COLO829 (cell line): ENCODE data around the gene ITPK1.

ENCODE experiments used
- DNase-seq: peaks from one replicate; pipeline ENCODE4 v3.0.0; 2012; ENCODE audit warnings: low spot score

ITPK1 gene

DNA sequence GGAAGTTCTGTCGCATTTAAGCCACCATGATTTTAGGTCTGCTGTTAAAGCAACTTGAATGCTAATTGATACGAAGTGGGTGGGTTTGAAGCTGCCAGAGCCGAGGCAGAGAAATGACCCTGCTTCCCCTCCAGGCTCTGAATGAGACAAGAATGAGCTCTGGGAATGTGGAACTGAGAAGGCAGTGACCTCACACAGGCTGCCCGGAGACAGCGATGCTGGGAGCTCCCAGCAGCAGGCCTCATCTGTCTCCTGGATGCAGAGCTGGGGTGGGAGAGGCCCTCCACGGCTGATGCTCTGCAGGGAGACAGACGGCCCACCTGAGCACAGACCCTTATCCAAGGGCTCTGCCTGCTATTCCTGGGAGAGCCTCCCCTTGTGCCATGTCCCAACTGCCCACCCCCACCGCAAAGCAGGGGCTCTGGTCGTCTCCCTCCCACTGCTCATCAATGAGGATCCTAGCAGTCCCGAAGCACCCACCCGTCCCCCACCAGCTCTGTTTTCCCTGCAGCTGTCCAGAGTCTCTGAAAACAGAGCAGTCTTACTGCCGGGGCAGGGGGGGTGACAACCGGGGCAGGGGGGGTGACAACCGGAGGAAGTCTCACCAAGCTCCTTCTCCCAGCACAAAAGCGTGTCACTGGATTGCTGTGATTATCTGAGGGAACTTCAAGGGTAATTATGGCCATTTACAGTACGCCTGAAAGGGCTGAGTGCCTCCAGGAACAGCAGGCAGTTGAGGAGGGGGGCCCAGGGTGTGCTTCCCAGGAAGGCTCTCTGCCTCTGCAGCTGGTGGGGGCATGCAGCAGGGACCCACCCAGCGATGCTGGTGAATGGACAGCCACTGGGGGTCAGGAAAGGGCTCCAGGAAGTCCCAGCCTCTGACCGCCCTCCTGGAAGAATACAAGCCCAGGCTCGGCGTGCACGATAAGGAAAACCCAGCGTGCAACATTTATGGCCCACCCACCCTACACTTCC lies 125.0 kb downstream of the ITPK1 start:
- no peak for DNase-seq

DNA sequence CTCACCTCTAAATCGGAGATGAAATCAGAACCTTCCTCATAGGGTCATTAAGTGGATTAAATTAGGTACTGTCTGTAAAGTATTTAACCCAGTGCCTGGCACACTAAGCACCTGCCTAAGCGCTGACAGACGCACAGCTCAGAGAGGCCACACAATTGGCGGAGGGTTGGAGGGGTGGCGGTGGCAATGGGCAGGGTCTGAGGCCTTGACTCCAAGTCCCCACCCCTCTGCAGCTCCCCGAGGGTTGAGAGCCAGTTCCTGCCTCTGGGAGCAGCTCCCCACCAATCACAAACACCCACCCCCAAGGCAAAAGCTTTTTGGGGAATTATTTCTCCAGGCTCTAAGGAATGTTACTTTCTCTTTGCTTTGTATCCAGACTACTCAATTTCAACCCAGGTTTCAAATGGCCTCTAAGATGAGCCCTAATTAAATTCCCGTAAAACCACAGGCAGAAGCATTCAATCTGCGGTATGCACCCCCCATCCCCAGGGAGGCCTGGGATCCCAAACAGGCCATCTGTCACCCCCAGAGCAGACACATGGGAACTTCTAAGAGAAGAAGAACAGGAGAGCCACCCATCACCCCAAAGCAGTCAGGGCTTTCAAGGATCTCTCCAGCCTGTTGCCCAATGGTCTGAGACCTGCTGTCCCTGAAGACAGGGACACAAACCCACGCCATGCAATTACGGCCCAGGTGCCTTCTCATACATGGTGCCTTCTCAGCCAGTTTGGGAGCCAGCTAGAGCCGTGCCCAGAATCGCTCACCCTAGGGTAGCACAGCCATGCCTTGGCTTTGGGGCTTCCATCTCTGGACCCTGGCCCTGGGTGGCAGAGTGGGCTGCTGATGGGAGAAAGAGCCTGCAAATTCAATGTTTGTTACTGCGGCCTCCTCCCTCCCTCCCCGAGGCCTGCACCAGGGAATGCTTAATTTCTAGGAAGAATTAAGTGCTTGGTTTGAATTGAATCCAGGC lies 126.7 kb downstream of the ITPK1 start:
- no peak for DNase-seq

DNA sequence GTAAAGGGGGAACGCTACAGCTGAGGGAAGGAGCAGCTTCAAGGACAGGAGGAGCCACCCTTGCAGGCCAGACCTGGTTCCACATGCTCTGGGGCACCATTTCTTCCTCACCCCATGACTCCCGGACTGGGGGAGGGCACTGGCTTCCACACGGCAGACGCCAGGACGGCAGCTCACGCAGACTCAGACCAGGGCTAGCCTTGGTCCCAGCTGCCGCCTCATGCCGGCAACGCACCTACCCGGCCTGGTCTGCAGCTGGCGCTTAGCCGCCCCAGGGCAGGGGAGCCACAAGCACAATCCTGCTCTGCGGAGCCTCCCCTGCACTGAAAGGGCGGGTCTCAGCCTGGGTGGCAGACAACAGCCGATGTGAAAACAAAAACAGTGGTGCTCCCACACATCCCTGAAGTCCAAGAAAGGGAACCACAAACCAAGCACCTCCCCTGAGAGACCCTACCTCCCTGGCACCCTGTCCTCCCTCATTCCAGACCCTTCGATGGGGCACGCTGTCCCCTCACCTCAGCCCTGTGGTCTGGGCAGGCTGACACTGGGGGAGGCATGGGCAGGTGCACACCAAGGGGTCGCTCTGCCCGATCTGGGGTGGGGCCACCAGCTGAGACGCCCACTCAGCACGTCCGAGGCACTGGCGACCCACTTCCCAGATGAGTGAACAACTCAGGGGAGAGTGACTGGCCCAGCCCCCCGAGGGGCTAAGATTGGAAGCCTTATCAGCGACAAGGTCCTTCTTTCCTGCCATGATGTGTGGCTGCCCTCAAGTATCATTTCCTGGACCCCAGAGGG lies 127.8 kb downstream of the ITPK1 start:
- DNase-seq, result no peak

DNA sequence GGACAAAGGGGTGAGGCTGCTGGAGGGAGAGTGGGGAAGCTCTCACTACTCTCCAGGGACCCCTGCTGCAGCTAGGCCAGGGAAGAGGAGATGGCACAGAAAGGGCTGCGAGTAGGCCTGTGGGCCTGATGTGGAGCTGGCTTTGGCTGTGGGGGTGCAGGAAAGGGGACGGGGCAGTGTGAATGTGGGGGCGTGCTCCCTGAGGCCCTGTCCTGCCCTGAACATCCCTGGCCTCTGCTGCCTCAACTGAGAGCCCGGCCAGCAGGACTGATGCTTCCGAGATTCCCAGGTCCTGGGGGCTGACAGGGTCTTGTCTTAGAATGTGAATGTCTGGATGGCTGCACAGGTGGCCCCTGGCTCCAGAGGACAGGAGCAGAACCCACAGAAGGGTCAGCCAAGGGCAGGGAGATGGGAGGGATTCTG lies 128.6 kb downstream of the ITPK1 start:
- no peak for DNase-seq

DNA sequence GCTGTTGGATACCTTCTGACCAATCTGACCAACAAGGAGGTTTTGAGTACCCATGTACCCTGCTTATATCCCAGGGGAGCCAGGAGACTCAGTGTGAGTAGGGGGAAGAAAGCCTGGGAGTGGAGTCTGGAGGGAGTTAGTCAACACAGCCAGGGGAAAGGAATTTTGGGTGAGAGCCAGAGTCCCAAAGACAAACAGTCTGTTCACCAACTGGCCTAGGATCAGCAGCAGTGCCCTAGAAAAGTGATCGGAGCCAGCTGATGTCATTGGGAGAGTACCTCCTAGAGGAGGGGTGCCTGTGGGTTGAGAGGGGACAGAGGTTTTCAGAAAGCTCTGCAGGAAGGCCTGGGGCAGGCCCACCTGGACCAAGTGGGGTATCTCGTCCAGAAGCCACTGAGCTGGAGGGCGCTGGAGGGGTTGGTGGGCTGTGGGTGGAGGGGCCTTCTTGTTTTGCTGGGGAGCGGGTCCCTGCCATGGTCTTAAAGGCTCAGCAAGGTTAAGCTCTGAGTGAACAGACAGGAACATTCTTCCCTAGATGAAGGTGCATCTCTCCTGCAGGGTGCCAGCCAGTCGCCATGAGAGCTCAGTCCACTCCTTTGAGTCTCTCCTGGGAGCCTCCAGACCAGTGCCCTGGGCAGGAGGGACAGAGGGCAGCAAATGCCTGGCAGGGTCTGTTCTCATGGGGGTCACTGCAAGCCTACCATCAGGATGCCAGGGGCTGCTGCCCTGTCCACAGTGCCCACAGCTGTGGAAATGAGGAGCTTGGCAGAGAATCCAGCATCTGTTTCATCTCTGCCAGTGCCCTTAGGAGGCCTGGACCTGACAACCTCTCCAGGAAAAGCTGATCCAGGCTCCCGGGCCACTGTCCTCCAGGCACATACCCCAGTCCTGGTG lies 129.2 kb downstream of the ITPK1 start:
- peak; percentile 61 for DNase-seq

DNA sequence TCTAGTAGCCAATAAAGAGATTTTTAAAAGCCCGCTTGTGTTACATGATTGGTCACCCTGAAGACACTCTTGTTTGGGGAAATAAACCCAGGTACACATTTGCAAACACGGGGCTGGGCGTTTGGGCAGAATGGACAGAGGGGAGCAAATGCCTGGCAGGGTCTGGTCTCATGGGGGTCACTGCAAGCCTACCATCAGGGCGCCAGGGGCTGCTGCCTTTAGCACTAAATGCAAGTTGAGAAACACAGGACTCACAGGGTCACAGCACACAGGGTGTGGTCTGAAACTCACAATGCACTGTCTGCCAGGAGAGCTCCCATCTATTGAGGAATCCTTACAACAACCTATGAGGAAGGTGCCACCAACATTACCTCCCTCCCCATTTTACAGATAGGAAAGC lies 130.2 kb downstream of the ITPK1 start:
- no peak for DNase-seq

DNA sequence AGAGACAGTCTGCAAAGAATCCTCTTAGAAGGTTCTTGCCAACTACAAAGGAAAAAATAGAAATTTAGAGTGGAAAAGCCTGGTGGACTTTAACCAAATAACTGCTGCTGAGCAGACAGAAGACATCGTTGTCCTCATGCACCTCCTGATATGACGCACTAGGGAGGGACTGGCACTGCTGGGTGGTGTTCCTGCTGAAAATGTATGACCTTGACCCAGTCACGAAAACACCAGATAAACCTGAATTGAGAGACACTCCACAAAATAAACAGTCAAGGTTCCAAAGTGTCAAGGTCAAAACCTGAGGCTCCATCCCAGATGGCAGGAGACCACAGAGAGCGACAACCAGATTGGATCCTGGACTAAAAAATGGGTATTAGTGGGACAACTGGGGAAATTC lies 130.8 kb downstream of the ITPK1 start:
- no peak for DNase-seq

DNA sequence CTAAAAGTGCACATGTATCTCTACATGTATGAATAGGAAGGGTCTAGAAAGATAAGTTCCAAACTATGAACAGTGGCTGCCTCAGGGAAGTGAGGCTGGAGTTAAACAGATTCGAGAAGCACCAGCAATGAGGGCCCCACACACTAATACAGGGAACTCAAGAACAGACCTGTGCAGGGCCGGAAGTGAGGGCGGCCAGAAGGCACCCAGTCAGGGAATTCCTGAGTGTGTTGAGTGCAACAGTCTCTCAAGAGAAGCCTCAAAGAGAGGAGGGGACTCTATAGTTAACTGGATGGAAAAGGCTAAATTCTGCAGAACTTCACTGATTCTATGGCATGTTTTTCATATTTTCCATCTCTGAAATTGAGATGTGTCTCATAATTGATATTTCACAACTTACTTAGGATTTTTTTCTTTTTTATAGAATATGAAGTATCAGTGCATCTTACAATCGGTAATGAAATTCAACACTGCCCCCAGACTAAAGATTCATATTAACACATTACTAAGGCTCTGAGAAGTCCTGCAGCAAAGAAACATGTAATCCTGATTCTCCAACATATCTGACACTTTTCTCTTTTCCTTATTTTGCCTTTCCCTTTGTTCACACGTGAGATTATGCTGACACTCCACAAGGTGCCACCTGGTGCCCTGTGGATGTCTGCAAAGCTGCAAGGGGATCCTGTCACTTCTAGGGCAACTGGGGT lies 131.5 kb downstream of the ITPK1 start:
- DNase-seq, result no peak

DNA sequence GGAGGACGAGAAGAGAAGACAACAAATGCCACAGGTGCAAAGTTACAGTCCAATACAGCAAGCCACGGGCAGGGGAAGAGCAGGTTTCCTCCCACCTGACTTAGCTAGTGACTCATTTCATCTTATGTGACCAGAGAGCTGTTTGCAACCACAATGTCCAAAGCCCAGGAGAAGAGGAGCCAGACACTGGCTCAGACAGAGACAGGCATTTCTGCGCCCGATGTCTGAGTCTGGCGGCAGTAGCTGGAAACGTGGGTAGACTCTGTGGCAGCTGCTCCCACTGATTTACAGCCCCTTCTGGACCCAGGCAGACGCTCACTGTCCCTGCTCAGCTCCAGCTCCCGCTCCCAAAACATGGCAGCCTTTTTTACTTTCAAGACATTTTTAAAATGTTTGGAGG lies 132.8 kb downstream of the ITPK1 start:
- no peak for DNase-seq

DNA sequence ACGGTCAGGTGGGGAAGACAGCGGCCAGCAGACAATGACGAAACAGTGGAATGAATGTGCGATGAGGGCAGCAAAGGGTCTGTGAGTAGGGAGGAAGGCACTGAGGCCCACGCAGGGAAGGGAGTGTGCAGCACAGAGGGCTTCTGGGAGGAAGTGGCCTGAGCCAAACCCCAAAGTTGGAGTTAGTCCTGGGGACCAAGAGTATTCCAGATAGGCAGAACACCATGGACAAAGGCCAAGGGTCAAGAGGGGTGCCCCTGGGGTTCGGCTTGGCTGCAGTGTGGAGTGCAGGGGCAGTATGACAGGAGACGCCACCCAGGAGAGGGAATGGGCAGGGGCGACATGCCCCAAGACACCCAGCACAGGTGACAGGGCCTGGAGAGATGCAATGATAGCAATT lies 134.0 kb downstream of the ITPK1 start:
- DNase-seq, result no peak

DNA sequence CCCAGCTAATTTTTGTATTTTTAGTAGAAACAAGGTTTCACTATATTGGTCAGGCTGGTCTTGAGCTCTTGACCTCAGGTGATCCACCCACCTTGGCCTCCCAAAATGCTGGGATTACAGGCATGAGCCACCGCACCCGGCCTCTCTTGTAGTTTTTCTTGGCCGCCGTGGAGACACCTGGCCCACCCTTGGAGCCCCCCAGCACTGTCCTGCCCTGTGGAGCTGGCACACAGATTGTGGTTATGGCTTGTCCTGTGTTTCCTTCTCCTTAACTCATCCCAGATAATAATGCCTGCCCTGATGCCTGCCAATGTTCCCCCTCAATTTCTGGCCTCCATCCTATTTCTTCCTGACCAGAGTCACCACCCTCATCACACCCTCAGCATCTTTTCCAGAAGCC lies 134.9 kb downstream of the ITPK1 start:
- no peak for DNase-seq

DNA sequence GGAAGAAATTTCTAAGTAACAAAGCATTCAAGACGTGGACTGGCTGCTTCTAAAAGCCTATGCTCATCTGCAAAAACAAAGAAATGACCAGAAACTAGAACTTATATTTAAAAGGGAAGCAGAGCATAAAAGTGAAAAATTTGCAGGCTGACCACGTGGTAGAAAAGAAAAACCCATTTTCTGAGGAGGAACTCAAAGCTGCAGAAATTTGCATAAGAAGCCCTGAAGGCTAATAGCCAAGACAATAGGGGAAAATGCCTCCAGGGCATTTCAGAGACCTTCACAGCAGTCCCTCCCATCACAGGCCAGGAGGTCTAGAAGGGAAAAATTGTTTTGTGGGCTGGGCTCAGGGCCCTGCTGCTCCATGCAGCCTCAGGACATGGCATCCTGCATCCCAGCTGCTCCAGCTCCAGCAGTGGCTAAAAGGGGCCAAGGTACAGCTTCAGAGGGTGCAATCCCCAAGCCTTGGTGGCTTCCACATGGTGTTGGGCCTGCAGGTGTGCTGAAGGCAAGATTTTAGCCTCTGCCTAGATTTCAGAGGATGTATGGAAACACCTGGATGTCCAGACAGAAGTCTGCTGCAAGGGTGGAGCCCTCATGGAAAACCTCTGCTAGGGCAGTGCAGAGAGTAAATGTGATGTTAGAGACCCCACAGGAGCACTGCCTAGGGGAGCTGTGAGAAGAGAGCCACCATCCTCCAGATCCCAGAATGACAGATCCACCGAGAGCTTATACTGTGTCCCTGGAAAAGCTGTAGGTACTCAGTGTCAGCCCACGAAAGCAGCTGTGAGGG lies 137.3 kb downstream of the ITPK1 start:
- no peak for DNase-seq

DNA sequence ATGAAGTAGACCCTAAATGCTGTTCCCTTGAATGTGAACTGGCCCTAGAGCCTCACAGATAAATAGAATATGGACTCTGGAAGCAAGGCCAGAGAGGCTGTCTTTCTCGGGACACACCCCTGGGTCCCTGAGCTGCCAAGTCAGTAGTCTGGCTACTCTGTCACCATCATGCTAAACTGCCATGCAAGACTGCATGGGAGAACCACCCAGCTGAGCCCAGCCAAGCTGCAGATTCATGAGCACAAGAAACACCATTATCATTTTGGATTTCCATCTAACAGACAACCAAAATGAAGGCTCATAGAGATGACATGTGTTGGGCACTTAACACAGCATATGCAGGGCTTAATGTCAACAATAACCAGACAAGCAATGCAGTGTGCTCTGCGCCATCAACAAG lies 139.5 kb downstream of the ITPK1 start:
- DNase-seq, result no peak

DNA sequence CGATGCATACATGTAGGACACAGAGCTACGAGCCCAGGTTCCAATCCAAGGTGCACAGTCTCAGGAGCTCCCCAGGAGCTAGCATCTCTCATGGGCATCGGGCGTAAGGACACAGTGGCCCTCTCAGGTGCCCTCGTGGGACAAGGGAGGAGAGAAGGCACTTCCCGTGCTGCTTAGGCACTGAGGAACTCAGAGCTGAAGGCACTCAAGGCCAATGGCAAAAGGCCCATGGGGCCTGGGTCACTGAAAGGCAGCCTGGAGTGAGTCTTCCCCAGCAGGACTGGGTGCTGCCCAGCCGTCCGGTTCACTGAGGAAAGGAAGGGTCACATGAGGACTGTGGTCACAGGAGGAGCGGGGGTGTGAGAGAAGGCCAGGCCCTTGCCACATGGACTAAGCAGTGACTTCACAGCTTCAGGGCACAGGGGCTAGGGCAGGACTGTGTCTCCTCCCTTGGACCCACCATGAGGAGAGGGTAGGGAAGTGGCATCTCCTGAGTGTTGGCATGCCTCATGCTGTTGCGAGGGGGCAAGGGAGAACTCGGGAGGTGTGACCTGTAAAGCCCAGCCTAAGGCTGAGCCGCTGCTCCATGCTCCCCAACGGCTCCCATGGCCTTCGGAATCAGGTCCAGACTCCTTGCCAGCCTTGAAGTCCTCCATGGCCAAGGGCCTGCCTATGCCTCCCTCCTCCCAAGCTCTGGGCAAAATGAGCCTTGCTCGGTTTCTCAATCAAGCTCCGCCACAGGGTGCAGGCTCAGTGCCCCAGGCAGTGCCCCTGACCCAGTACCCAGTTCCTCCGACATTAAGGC lies 141.0 kb downstream of the ITPK1 start:
- DNase-seq, result no peak

DNA sequence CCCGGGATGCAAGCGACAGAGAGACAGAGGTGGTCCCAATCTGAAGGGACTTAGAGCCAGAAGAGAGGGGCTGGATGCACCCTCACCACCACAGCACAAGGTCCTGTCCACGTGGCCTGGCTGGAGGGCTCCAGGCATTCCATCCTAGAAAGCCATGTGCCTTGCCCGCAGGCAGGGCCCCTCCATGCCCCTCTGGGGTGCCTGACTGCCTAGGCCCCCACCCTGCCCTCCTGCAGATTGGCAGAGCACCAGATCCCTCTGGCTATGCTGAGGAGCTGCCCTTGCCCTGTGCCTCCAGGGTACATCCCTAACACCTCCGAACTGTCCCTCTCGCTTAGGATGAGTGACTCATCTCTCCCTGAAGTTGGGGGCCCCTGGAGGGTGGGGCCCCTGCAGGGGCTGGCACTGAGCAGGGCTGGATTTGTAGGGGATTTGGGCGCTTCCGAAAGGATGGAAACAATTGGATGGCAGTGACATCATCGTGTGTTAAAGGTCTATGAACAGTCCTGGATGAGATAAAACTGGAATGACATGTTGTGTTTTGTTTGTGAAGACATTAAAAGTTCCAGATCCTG lies 141.8 kb downstream of the ITPK1 start:
- DNase-seq, result no peak

DNA sequence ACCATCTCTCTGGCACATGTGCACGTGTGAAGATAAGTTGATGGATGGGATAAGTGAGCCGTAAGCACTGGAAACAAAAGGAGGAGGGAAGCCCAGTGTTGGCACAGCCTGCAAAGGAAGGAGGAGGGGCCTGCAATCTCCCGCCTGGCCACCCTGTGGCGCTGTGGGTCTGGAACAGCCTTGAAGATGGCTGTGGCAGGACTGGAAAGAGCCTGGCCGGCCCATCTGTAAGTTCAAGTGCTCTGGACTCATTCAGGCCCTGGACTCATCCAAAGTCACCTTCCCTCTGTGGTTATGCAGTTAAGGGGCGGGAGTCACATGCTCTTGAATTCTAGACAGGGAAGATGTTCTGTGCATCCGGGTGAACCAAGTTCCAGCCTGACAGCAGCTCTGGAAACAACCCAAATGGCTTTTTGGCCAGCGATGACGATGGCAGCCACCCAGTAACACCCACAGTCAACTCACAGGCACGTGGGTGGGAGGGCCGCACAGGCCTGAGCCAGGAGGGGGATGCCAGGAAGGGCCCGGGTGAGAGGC lies 142.4 kb downstream of the ITPK1 start:
- DNase-seq, result peak; percentile 91

DNA sequence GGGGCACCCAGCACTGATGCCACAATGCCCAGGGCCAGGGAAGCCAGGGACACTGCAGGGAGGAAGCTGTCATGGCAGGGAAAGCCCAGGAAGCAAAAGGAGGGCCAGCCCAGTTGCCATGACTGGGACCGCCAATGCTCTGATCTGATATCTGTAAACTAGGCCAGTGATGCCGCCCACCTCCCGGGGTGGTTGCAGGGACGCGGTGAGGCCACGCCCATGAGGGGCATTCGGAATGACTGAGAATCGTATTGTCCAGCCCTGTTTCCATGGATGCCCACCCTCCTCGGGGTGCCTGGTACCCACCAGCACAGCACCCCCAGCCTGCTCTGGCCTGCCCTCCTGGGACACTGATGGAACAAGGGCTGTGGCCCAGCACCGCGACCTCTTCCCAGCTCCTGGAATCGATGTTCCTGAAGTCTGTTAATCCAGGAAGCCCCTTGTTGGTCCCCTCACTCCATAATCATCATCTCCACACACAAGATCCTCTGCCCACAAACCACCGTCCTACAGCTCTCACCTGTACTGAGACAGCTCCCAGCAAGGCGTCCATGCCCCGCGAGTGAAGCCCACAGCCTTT lies 144.0 kb downstream of the ITPK1 start:
- no peak for DNase-seq

DNA sequence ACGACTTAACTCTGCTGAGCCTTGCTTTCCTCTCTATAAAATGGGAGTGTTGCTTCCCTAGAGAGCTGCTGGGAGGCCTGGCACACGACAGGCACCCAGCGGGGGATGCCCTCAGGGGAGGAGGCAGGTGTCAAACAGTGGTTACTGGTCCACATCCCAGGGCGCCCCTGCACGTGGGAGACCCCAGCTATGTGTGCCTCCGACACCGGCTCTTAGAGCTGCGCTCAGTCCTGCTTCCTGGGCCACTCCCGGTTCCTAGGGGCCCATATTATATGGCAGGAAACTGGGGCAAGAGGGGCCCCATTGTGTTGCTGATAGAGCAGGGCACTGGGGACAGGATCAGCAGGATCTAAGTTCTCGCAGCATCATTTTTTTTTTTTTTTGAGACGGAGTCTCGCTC lies 145.5 kb downstream of the ITPK1 start:
- no peak for DNase-seq
